Heart left ventricle (tissue), 16 donors: Measurements from ENCODE around the gene WFS1. TPM values are rescaled to one million over a fixed set of nuclear protein-coding genes. Genes with fewer than 3 reads are reported as not detected.

Experiments used
- ATAC-seq, 4 donors: fragments of 200-7000 bp; cut with Tn5 transposase; one replicate each; pipeline ENCODE4 v1.9.1; 2020 to 2022; ENCODE audit warnings: moderate library complexity in 4 of 4, mild to moderate bottlenecking in 3 of 4, moderate number of reproducible peaks in 1 of 4
- DNase-seq, 5 donors: peaks; one replicate each; pipeline ENCODE4 v3.0.0-alpha.2; 2020
- H3K27ac ChIP-seq, 12 donors: fragments of 200-600 bp; sonication (generic) in 4 of 12; one replicate each; pipeline versions ENCODE4 v1.5.0 to v1.8.0; 2016 to 2022; ENCODE audit warnings: mild to moderate bottlenecking in 2 of 12
- H3K27me3 ChIP-seq, 9 donors: fragments of 200-600 bp; sonication (generic) in 2 of 9; one replicate each; pipeline versions ENCODE4 v1.5.1 to v1.8.0; 2016 to 2022; ENCODE audit warnings: mild to moderate bottlenecking in 3 of 9
- H3K36me3 ChIP-seq, 9 donors: fragments of 200-600 bp; sonication (generic) in 2 of 9; one replicate each; pipeline versions ENCODE4 v1.5.0 to v1.8.0; 2018 to 2022; ENCODE audit warnings: mild to moderate bottlenecking in 2 of 9
- H3K4me1 ChIP-seq, 12 donors: fragments of 200-600 bp; sonication (generic) in 4 of 12; one replicate each; pipeline versions ENCODE4 v1.5.0 to v1.8.0; 2016 to 2022; ENCODE audit warnings: mild to moderate bottlenecking in 3 of 12
- H3K4me3 ChIP-seq, 12 donors: fragments of 200-600 bp; sonication (generic) in 4 of 12; one replicate each; pipeline versions ENCODE4 v1.5.0 to v1.8.0; 2017 to 2022; ENCODE audit warnings: mild to moderate bottlenecking in 9 of 12, moderate library complexity in 4 of 12
- H3K9me3 ChIP-seq, 12 donors: fragments of 200-600 bp; sonication (generic) in 4 of 12; one replicate each; pipeline versions ENCODE4 v1.5.0 to v1.8.0; 2016 to 2022; ENCODE audit warnings: mild to moderate bottlenecking in 1 of 12
- POLR2A ChIP-seq, 2 donors: fragments of 450-650 bp; IDR thresholded peaks; one replicate each; pipeline ENCODE4 v1.6.1; 2017; ENCODE audit warnings: antibody characterized with exemption in 2 of 2, mild to moderate bottlenecking in 2 of 2, moderate library complexity in 2 of 2
- WGBS, 4 donors: extraction: QIAGEN DNeasy Blood & Tissue Kit in 2 of 4; methylation state at CpG; one replicate each; pipeline versions ENCODE4 v1.1.5 to v1.1.7; 2013 to 2018; 5-methylcytosine and 5-hydroxymethylcytosine counted together
- intact Hi-C, 10 donors: fragments of 100-400 bp; cut with DNase I; formaldehyde crosslinking; loops; one replicate each; pipeline versions ENCODE4 v1.11.1 to v1.14.2; 2022
- polyA plus RNA-seq, 2 donors: library from polyadenylated mRNA; stranded (reverse); fragments of 200-250 nt; gene quantifications; one replicate each; pipeline ENCODE4 v1.2.3, GENCODE V29; 2013
- total RNA-seq, 9 donors: library from RNA; depleted of rRNA in 2 of 9; stranded (reverse); fragments of >200 nt in 2 of 9; fragmentation: NEBNext Ultra II Directional in 3 of 9; extraction: Animal tissue kit (Norgen Biotek cat#: 25700) in 3 of 9; gene quantifications; one replicate each; pipeline versions ENCODE4 v1.1.0 to v1.2.4, GENCODE V29; 2016 to 2023
- TF ChIP-seq, protein P1 (sequence below), 12 donors: fragments of 200-600 bp; sonication (generic) in 4 of 12; IDR thresholded peaks; one replicate each; pipeline versions ENCODE4 v1.5.0 to v1.8.0; 2018 to 2022; ENCODE audit warnings: antibody characterized with exemption in 12 of 12, mild to moderate bottlenecking in 5 of 12
- donor health status: ischemic (EF 13 %, LVEDD 7.1; RV severe dilation, severe dysfunction).
- donor health status: healthy with polysubstance abuse.
- donor health status: DM: no; HTN: yes; CAD: no.
- donor health status: DM: no; HTN: no; CAD: no.
- donor health status: ischemic (EF 25% LVEDD 6.9; RV normal size, moderate dysfunction).
- donor health status: ischemic (EF 25% LVEDD 5.7; RV mildly dilated, moderate dysfunction).
- donor health status: healthy.
- donor health status: DM: yes; HTN: yes; CAD: no.
- donor health status: ischemic (EF 35%, LVEDD 5.7; RV mildly dilated, moderate dysfunction).
- donor health status: nonischemic (EF 11% LVEDD 7.7; RV severe dilation, severe dysfunction).
- donor health status: DM: yes; HTN: yes; CAD: no.
- donor health status: PGD.
- donor health status: ischemic (EF 29% LVEDD 5.4; RV normal size, mild dysfunction).
- donor health status: nonischemic (EF 23%, LVEDD 6.1; RV moderate dilation, normal function).

WFS1 gene
- total and polyA plus RNA-seq, 11 donors = 44.8 to 202 (median 73.2) TPM

DNA sequence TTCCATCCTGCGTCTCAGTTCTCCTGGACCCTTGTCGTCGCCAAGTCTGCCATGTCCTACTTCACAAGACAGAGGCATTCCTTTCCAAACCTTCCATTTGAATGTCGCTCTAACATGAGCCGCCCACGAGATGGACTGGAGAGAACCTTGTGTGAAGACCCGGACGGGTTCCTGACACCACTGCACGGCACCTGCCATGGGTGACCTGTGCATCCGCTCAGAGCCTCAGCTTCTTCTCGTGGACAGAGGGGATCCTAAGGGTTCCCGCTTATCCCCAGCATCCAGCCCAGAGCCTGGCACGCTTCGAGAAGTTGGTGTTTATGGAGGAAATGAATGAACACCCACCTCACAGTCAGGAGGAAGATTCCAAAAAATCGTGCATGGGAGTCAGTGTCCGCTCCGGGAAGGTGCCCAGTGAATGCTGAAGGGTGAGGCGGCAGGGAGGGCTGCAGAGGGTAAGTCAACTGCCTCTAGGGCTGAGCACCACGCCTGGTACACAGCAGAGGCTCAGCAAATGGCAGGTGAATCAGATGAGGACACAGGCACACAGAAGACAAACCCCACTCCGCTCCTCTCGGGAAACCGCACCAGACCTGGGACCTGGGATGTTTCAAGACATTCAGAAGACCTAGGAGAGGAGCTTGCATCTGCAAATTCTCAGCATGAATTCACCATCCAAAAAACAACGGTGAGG lies 52.6 kb downstream of the WFS1 start:
- no peak for TF ChIP-seq POLR2A (IDR thresholded peaks at IDR 0.05)
- TF ChIP-seq, protein P1, sequence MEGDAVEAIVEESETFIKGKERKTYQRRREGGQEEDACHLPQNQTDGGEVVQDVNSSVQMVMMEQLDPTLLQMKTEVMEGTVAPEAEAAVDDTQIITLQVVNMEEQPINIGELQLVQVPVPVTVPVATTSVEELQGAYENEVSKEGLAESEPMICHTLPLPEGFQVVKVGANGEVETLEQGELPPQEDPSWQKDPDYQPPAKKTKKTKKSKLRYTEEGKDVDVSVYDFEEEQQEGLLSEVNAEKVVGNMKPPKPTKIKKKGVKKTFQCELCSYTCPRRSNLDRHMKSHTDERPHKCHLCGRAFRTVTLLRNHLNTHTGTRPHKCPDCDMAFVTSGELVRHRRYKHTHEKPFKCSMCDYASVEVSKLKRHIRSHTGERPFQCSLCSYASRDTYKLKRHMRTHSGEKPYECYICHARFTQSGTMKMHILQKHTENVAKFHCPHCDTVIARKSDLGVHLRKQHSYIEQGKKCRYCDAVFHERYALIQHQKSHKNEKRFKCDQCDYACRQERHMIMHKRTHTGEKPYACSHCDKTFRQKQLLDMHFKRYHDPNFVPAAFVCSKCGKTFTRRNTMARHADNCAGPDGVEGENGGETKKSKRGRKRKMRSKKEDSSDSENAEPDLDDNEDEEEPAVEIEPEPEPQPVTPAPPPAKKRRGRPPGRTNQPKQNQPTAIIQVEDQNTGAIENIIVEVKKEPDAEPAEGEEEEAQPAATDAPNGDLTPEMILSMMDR (IDR thresholded peaks at IDR 0.05) = no peak
- H3K9me3 ChIP-seq = peaks cover 0 to 7% (median 0%) of the 10 kb centered on the region in 12 donors
- no peak overlapping the region for H3K27ac ChIP-seq
- DNase-seq (peak in 1 of 5 donors; percentile 40), ATAC-seq (no peak)
- no peaks in the 10 kb centered on the region for H3K27me3 ChIP-seq
- WGBS, 4 donors = 88 to 92% (median 91%) methylated on average over 21 to 23 of the region's 23 CpGs
- H3K36me3 ChIP-seq = no peaks in the 10 kb centered on the region
- peaks cover 0 to 10% (median 1%) of the 10 kb centered on the region in 12 donors for H3K4me1 ChIP-seq
- intact Hi-C loops = no loop called here
- H3K4me3 ChIP-seq = no peak overlapping the region

DNA sequence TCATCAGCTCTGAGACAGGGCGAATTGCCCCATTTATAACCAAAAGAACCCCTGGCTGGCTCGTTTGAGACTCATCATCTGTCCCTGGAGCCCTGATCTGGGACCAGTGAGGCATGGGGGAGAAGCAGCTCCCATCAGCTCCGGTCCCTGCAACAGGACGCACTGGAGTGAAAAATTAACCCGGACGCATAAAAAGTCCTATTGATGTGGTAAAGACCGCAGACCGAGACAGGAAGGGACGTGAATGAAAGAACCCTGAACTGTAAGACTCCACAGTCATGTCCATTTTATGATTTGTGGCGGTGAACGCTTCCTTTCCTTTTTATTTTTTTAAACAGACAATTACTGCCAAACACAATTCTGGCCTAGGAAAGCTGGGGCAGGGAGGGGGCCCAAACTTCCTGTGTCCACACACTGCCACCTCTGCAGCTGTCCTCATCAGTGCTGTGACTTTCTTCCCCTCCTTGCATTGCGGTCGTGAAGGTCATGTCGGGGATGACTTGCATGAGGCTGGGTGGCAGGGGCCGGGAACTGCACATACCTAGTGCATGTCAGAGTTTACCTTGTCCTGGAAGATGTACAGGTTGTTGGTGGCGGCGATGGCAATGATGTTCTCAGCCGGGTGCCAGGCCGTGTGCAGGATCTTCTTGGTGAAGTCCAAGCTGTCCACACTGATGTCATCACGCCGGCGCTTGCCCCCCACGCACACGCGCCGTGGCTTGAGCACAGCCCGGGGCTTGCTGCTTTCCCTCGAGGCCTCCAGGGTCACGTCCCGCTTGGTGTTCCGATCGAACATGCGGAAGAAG lies 53.3 kb downstream of the WFS1 start:
- Histone ChIP-seq H3K27me3 (peaks cover 0 to 7% (median 0%) of the 10 kb centered on the region in 9 donors), H3K4me3 (no peak overlapping the region), H3K36me3 (no peaks in the 10 kb centered on the region), H3K4me1 (peaks cover 0 to 10% (median 1%) of the 10 kb centered on the region in 12 donors), H3K27ac (no peak overlapping the region), H3K9me3 (peaks cover 0 to 7% (median 0%) of the 10 kb centered on the region in 12 donors)
- peak in 1 of 5 donors; percentile 55 for DNase-seq
- WGBS, 4 donors = 78 to 83% (median 80%) methylated on average over 27 to 33 of the region's 33 CpGs
- TF ChIP-seq, protein P1 (IDR thresholded peaks at IDR 0.05) = no peak
- TF ChIP-seq POLR2A (IDR thresholded peaks at IDR 0.05) = no peak
- intact Hi-C loops = no loop called here
- no peak for ATAC-seq

DNA sequence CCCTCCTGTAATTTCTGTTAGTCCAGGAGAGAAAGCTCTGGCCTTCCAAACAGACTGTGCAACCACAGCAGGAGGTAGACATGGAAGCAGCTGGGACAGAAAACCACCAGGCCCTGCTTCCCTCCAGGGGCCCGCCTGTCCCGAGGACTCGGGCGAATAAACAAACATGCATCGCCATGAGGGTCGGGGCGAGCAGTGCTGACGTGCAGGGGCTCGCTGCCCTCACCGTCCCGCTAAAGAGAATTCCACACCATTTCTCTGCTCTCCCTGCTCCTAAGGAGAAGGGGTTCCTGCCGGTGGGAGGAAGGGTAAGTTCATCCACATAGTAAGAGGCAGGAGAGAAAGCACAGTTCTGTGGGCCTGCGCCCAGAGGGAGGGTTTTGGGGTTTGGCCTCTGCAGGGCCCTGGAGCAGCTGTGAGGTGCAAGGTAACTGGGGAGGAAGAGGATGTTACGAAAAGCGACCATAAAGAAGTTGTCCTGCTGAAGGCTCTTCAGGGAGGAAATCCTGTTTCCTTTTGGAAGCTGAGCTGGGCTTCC lies 54.9 kb downstream of the WFS1 start:
- no peak for TF ChIP-seq POLR2A (IDR thresholded peaks at IDR 0.05)
- TF ChIP-seq, protein P1 (IDR thresholded peaks at IDR 0.05) = no peak
- intact Hi-C loops = no loop called here
- 38 to 50% (median 41%) methylated on average over 15 of the region's 15 CpGs for WGBS, 4 donors
- Histone ChIP-seq H3K9me3 (peaks cover 0 to 7% (median 0%) of the 10 kb centered on the region in 12 donors), H3K27me3 (peaks cover 0 to 9% (median 0%) of the 10 kb centered on the region in 9 donors), H3K4me3 (peak overlapping the region in 2 of 12 donors; percentile 7 to 16), H3K4me1 (peaks cover 0 to 10% (median 1%) of the 10 kb centered on the region in 12 donors), H3K27ac (peak overlapping the region in 11 of 12 donors; percentile 46 to 86 (median 77)), H3K36me3 (no peaks in the 10 kb centered on the region)
- ATAC-seq = no peak
- DNase-seq = peak in 2 of 5 donors; percentile 35 to 47
